Glomerular visceral epithelial cell (primary cell): Measurements from ENCODE around the gene EBI3.
"Not testable (repeated sequence)": the region's sequence is repeated elsewhere in the genome, so short reads cannot be mapped to it uniquely, and the experiment has no call there.

Experiments used
- DNase-seq: peaks from one replicate; pipeline ENCODE4 v3.0.0-alpha.2; 2016; ENCODE audit errors: extremely low spot score

Gene EBI3

DNA sequence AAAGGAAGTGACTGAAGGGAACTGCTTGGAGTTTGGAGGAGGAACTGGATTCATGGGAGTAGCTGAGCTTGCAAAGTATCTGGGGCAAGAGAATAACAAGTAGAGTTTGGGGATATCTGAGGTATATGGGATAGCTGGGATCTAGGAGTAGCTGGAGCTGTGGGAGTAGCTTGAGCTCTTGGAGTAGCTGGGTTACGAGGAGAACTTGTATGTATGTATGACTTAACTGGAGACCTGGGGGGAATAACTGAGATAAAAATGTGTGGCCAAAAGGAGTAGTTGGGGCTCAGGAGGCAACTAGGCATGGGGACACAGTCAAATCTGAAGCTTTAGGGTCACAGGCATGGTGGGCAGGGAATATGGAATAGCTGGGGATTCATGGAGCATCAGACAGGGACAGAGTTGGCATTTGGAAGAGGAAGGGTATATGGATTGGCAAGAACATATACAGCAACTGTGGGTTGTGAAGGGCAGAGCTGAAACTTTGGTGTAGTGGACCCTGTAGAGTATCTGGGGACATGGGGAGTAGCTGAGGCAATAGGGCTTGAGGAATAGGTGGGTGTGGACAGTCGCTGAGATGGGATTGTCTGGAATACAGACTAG is 28.3 kb upstream of the EBI3 start:
- no peak for DNase-seq

DNA sequence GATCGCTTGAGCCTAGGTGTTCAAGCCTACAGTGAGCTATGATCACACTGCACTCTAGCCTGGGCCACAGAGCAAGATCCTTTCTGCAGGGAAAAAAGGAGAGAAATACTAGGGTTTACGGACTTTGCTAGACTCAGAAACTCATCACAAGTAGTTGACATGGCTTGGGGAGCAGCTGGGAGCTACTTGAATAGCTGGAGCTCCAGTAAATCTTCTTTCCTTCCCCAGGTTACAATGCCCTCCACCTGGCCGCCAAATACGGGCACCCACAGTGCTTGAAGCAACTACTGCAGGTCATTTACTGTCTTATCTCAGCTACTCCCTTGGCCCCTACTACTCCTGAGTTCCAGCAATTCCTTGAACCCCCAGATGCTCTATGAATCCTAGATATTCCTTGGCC is 27.5 kb upstream of the EBI3 start:
- no peak for DNase-seq

DNA sequence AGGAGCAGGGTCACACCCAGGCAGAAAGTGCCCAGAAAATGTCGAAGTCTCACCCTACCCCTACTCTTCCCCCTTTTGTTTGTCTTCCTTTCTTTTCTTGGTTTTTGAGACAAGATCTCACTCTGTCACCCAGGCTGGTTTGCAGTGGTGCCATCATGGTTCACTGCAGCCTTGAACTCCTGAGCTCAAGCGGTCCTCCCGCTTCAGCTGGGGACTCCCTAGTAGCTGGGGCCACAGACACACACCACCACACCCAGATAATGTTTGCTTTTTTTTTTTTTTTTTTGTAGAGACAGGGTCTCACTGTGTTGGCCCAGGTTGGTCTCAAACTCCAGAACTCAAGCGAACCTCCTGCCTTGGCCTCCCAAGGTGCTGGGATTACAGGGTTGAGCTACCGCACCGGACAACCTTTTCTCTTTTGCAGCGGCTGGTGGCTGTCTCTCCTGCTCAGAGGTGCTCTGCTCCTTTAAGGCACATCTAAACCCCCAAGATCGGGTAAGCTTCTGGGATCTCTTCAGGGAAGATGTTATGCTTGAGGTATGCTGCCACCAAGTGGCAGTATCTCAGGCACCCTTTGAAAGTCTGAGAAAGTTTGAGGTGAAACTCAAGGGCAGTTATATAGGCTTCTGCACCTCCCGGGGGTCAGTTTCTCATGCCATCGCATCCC is 22.4 kb upstream of the EBI3 start:
- no peak for DNase-seq

DNA sequence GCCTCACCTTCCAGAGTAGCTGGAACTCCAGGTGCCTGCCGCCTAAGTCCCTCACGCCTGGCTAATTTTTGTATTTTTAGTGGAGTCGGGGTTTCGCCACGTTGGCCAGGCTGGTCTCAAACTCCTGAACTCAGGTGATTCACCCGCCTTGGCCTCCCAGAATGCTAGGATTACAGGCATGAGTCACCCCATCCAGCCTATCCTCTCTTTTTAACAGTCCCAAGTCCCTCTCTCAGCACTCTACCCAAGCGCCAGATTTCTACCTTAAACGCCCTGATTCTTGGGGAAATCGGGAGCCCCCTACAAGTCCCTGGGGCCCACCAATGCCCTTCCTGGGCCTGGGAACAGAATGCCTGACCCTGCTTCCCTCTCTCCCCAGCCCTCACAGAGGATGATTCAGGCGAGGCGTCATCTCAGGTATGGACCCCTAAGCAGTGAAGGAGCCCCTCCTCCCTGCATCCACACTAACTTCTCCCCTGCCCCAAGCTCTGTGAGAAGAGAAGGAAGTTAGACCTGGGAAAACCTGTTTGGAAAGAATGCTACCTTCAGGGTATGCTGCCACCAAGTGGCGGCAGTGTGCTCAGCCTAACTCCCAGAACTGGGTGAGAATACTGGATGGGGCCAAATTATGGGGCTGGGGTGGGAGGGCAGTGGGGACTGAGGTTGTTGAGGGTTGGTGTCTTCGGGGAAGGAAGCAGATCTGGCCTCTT is 20.8 kb upstream of the EBI3 start:
- DNase-seq = peak; percentile 47

DNA sequence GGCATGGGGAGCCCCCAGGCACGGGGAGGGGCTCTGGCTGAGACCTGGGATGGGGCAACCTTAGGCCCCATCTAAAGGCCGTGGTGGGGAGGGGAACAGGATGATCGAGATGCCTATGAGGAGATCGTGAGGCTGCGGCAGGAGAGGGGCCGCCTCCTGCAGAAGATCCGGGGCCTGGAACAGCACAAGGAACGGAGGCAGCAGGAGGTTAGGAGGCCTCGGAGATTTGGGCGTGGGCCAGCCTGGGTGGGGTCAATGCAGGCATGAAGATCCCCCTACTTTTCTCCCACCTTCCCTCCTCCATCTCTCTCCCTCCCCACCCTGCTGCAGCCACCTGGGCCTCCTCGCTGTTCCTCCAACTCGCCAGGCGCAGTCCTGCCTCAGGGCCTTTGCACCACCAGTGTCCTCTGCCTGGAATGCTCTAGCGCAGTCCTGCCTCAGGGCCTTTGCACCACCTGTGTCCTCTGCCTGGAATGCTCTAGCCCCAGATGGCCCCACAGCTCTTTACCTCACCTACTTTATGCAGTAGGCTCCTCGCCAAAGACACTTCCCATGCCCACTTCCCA is 19.1 kb upstream of the EBI3 start:
- DNase-seq = no peak

DNA sequence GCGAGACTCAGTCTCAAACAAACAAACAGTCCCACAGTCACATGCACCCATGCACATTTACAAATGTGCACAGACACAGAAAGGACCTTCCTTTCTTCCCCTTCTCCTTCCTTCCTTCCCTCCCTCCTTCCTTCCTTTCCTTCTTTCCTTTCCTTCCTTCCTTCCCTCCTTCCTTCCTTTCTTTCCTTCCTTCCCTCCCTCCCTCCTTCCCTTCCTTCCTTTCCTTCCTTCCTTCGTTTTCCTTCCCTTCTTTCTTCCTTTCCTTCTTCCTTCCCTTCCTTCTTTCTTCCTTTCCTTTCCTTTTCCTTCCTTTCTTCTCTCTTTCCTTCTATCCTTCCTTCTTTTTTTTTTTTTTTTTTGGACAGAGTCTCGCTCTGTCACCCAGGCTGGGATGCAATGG is 16.2 kb upstream of the EBI3 start:
- no peak for DNase-seq

DNA sequence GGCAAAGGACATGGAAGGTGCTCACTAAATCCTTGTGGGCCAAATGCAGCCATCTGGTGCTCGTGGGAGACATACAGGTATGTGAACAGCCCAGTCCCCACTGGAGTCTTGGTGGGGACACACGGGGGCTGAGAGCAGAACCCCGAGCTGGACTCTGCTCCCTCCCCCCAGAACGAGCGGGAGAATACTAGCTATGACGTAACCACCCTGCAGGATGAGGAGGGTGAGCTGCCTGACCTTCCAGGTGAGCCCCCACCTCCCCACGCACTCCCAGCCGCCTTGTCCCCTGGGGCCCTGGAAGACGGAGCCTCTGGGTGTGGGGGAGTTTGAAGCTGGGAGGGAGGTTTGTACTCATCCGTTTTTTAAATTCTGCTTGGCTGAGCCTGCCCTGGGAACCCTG is 13.5 kb upstream of the EBI3 start:
- no peak for DNase-seq

DNA sequence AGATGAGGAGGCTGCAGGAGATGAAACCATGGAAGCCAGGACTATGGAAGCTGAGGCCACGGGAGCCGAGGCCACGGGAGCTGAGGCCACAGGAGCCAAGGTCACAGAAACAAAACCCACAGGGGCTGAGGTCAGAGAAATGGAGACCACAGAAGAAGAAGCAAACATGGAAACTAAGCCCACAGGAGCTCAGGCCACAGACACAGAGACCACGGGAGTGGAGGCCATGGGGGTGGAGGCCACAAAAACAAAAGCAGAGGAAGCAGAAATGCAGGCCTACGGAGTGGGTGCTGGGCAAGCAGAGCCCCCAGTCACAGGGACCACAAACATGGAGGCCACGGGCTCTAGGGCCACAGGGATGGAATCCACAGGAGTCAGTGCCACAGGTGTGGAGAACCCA is 12.5 kb upstream of the EBI3 start:
- no peak for DNase-seq

DNA sequence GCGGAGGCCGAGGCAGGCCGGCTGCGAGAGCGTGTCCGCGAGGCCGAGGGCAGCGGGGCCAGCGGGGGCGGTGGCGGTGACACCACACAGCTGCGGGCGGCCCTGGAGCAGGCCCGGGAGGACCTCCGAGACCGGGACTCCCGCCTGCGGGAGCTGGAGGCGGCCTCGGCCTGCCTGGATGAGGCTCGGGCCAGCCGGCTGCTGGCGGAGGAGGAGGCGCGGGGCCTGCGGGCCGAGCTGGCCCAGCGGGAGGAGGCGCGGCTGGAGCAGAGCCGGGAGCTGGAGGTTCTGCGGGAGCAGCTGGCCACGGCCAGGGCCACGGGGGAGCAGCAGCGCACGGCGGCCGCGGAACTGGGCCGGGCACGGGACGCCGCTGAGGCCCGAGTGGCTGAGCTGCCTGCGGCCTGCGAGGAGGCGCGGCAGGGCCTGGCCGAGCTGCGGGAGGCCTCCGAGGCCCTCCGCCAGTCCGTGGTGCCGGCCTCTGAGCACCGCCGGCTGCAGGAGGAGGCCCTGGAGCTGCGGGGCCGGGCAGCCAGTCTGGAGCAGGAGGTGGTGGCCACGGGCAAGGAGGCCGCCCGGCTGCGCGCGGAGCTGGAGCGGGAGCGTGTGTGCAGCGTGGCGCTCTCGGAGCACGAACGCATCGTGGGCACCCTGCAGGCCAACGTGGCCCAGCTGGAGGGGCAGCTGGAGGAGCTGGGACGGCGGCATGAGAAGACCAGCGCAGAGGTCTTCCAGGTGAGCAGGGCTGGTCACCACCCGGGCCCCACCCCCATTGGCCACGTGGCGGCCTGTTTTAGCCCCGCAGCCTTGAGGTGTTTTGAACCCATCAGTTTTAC is 11.7 kb upstream of the EBI3 start:
- DNase-seq = no peak

DNA sequence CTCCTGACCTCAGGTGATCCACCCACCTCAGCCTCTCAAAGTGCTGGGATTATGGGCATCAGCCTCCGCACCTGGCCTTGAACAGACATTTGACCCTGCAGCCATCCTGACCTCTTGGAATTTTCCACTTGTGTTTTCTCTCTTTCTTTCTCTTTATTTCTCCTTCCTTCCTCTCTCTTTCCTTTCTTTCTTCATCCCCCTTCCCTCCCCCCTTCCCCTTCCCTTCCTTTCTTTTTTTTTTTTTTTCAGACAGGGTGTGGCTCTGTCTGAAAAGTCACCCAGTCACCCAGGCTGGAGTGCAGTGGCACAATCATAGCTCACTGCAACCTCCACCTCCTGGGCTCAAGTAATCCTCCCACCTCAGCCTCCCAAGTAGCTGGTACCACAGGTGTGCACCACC is 10.8 kb upstream of the EBI3 start:
- not testable (repeated sequence) for DNase-seq

DNA sequence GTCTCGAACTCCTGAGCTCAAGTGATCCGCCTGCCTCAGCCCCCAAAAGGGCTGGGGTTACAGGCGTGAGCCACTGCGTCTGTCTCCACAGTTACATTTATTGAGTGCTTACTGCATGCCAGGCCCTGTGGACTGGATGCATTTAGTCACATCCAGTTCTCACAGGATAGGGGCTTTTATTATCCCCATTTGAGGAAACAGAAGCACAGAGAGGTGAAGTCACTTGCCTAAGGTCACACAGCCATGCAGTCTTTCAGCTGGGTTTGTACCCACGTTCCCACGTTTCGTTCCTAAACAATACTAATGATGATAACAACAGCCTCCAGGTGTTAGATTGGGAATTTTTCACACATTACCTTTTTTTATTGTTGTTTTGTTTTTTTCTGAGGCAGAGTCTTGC is 9.1 kb upstream of the EBI3 start:
- DNase-seq = no peak

DNA sequence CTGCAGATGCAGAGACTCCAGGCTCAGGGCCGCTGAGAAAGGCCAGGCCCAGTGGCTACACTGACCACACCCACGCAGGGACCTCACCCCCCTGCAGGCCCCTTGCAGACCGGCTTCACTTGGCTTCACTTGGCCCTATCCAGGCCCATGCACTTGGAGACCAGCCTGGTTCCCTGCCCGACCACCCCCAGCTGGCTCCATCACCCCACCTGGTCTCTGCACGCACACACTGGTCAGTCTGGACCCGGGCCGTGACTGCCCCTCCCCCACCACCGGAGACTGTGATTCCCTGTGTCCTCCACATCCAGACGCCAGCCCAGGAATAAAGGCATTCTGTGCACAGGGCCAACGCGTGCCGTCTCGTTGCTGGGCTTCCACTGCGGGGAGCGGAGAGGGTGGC is 4.9 kb upstream of the EBI3 start:
- DNase-seq = no peak

DNA sequence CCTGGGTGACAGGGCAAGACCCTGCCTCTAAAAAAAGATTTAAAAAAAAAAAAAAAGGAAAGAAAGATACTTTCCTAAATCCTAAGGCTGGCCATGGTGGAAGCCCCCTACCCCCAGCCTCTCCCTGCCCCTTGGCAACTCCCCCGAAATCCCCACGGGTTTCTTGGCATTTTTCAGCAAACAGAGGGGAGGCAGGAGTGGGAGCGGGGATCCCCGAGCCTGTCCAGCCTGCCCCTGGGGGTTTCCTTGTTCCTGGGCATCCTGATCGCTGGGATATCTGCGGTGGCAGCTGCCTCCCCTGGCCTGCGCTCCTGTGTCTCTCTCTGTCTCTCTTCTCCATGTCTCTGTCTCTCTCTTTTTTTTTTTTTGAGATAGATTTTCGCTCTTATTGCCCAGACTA is 3.4 kb upstream of the EBI3 start:
- no peak for DNase-seq

DNA sequence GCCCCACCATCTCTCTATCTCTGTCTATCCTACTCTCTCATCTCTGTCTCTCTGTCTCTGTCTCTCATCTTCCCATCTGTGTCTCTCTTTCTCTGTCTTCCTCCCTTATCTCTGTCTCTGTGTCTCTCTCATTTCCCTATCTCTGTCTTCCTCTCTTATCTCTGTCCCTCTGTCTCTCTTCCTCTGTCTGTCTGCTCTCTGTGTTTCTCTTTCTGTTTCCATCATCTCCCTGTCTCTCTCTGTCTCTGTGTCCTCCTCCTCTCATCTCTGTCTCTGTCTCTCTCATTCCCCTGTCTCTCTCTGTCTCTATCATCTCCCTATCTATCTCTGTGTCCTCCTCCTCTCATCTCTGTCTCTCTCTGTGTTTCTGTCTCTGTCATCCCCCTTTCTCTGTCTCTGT is 1.6 kb upstream of the EBI3 start:
- DNase-seq = no peak

DNA sequence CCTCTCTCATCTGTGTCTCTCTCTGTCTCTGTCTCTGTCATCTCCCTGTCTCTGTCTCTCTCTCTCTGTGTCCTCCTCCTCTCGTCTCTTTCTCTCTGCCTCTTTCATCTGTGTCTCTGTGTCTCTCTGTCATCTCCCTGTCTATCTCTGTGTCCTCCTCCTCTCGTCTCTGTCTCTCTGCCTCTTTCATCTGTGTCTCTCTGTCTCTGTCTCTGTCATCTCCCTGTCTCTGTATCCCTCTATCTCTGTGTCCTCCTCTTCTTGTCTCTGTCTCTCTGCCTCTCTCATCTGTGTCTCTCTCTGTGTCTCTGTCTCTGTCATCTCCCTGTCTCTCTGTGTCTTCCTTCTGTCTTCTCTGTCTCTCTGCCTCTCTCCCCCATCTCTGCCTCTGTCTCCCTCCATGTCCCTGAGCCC is 551 bp upstream of the EBI3 start:
- no peak for DNase-seq

DNA sequence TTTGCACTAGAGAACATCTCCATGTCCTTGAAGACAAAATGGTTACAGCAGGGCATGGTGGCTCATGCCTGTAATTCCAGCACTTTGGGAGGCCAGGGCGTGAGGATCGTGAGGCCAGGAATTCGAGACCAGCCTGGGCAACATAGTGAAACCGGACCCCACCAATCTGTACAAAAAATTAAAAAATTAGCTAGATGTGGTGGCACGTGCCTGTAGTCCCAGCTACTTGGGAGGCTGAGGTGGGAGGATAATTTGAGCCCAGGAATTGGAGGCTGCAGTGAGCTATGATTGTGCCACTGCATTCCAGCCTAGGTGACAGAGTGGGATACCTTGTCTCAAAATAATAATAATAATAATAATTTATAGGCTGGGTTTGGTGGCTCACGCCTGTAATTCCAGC is 914 bp downstream of the EBI3 start:
- DNase-seq = not testable (repeated sequence)

DNA sequence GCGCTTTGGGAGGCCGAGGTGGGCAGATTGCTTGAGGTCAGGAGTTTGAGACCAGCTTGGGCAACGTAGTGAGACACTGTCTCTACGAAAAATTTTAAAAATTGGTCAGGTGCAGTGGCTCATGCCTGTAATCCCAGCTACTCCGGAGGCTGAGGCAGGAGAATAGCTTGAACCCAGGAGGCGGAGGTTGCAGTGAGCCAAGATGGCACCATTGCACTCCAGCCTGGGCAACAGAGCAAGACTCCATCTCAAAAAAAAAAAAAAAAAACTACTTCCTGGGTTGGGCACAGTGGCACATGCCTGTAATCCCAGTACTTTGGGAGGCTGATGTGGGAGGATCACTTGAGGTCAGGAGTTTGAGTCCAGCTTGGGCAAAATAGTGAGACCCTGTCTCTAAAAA is 2.2 kb downstream of the EBI3 start:
- DNase-seq = not testable (repeated sequence)

DNA sequence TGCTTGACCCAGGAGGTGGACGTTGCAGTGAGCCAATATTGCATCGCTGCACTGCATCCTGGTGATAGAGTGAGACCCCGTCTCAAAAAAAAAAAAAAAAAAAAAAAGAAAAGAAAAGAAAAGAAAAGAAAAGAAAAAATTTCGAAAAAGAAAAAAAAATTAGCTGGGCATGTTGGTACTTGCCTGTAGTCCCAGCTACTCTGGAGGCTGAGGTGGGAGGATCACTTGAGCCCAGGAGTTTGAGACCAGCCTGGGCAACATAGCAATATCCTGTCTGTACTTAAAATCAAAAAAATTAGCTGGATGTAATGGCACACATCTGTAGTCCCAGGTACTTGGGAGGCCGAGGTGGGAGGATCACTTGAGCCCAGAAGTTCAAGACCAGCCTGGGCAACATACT is 2.8 kb downstream of the EBI3 start:
- not testable (repeated sequence) for DNase-seq

DNA sequence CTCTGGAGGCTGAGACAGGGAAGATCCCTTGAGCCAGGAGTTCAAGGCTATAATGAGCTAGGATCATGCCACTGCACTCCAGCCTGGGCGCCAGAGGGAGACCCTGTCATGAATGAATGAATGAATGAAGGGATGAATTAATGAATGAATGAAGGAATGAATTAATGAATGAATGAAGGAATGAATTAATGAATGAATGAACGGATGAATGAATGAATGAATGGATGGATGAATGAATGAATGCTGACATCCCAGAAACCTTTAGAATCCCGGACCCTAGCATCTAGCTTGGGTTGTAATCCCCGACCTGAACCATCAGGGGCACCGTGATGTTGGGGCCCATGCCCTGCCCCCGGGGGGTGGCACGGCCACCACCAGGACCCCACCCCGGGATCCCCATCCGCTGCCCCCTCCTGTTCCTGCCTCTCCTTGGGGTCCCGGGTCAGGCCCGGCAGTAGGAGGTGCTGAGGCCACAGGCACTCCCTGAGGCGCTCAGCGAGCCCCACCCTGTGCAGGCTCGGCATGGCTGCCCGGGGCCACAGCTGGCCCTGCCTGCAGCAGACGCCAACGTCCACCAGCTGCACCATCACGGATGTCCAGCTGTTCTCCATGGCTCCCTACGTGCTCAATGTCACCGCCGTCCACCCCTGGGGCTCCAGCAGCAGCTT is 3.4 kb downstream of the EBI3 start:
- DNase-seq = no peak

DNA sequence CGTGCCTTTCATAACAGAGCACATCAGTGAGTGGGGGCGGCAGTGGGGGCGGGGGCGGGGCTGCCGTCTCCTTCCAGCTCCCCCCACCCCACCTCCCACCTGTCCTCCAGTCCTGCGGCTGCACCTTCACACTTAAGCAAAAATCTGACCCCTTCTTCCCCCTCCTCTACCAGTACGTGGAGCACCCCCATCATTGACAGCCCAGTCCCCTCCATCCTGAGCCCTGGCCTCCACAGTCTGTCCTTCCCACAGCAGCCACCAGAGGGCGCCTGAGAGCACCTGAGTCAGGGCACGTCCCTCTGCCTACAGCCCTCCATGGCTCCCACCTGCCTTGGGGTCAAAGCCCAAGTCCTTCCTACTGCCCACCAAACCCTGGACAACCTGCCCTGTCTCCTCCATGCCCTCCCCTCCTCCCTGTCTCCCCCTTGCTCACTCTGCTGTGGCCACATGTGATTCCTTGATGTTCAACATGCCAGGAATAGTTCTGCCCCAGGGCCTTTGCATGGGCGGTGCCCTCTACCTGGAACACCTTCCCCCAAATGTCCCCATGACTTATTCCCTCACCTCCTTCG is 4.0 kb downstream of the EBI3 start:
- DNase-seq = peak; percentile 39

DNA sequence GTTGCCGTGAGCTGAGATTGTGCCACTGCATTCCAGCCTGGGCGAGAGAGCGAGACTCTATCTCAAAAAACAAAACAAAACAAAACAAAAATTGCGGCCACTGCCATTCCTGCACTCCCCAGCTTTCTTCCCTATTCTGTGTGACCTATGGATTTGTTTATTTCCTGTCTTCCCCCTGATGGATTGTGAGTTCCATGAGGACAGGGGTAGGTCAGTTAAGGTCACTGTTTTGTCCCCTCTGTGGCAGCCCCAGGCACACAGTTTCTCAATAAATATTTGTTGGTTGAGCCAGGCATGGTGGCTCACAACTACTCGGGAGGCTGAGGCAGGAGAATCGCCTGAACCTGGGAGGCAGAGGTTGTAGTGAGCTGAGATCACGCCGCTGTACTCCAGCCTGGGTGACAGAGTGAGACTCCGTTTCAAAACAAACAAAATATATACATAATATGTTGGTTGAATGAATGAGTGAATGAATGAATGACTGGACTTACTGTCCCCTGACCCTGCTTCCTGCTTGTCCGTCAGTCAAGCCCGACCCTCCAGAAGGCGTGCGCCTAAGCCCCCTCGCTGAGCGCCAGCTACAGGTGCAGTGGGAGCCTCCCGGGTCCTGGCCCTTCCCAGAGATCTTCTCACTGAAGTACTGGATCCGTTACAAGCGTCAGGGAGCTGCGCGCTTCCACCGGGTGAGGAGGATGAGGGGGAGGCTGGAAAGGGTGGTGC is 5.0 kb downstream of the EBI3 start:
- no peak for DNase-seq
